Liver (tissue), 9 donors: ENCODE data around the gene ANAPC5. TPM values are rescaled to one million over a fixed set of nuclear protein-coding genes. Genes with fewer than 3 reads are reported as not detected.
"Not testable (repeated sequence)": the region's sequence is repeated elsewhere in the genome, so short reads cannot be mapped to it uniquely, and the experiment has no call there.

ENCODE experiments used
- DNase-seq: peaks from one replicate; pipeline ENCODE4 v3.0.0-alpha.2; 2017; ENCODE audit warnings: low spot score
- H3K27ac ChIP-seq, 2 donors: one replicate each; pipeline ENCODE4 v1.7.0; 2013; ENCODE audit warnings: inconsistent platforms in 2 of 2, low read length in 2 of 2, control low read depth in 1 of 2, low read depth in 1 of 2, mild to moderate bottlenecking in 1 of 2
- H3K27me3 ChIP-seq, 4 donors: one replicate each; pipeline versions ENCODE4 v1.6.1 to v1.7.0; 2013; ENCODE audit warnings: low read length in 3 of 4, inconsistent platforms in 1 of 4, mild to moderate bottlenecking in 1 of 4, moderate library complexity in 1 of 4; ENCODE audit not compliant: control insufficient read depth in 4 of 4, insufficient read depth in 4 of 4
- H3K36me3 ChIP-seq, 4 donors: one replicate each; pipeline versions ENCODE4 v1.6.1 to v1.7.0; 2013; ENCODE audit warnings: low read length in 3 of 4, mild to moderate bottlenecking in 3 of 4, low read depth in 1 of 4, moderate library complexity in 1 of 4; ENCODE audit not compliant: control insufficient read depth in 4 of 4, insufficient read depth in 3 of 4
- H3K4me1 ChIP-seq, 4 donors: one replicate each; pipeline versions ENCODE4 v1.6.1 to v1.7.0; 2013; ENCODE audit warnings: low read length in 3 of 4, mild to moderate bottlenecking in 3 of 4, moderate library complexity in 1 of 4; ENCODE audit not compliant: control insufficient read depth in 4 of 4, insufficient read depth in 4 of 4
- H3K4me3 ChIP-seq, 3 donors: one replicate each; pipeline versions ENCODE4 v1.6.1 to v1.7.0; 2013; ENCODE audit warnings: low read length in 3 of 3, control low read depth in 1 of 3, low read depth in 1 of 3, mild to moderate bottlenecking in 1 of 3
- H3K9ac ChIP-seq, 2 donors: one replicate each; pipeline ENCODE4 v1.7.0; 2013; ENCODE audit warnings: low read length in 2 of 2, mild to moderate bottlenecking in 2 of 2, moderate library complexity in 2 of 2, control low read depth in 1 of 2, low read depth in 1 of 2
- H3K9me3 ChIP-seq, 4 donors: one replicate each; pipeline versions ENCODE4 v1.6.1 to v1.7.0; 2013; ENCODE audit warnings: low read length in 3 of 4; ENCODE audit not compliant: control insufficient read depth in 4 of 4
- ATF3 ChIP-seq: IDR thresholded peaks from 2 replicates; pipeline ENCODE4 v1.6.1; 2016; ENCODE audit warnings: antibody characterized with exemption
- FOXA1 ChIP-seq: IDR thresholded peaks from 2 replicates; pipeline ENCODE4 v1.6.1; 2016; ENCODE audit warnings: antibody characterized with exemption
- GABPA ChIP-seq, 2 donors: IDR thresholded peaks in 1 of 2; conservative IDR thresholded peaks in 1 of 2; 2 replicates each; pipeline ENCODE4 v1.6.1; 2016; ENCODE audit warnings: antibody characterized with exemption in 2 of 2, mild to moderate bottlenecking in 1 of 2, moderate library complexity in 1 of 2
- HNF4A ChIP-seq, 2 donors: conservative IDR thresholded peaks; 2 replicates each; pipeline ENCODE4 v1.6.1; 2016; ENCODE audit warnings: antibody characterized with exemption in 2 of 2, mild to moderate bottlenecking in 2 of 2
- HNF4G ChIP-seq: IDR thresholded peaks from 2 replicates; pipeline ENCODE4 v1.6.1; 2016; ENCODE audit warnings: antibody characterized with exemption
- JUND ChIP-seq, 2 donors: IDR thresholded peaks; 2 replicates each; pipeline ENCODE4 v1.6.1; 2016; ENCODE audit warnings: antibody characterized with exemption in 2 of 2
- NR2F2 ChIP-seq: IDR thresholded peaks from 2 replicates; pipeline ENCODE4 v1.6.1; 2016; ENCODE audit warnings: antibody characterized with exemption
- RAD21 ChIP-seq, 2 donors: IDR thresholded peaks; 2 replicates each; pipeline ENCODE4 v1.6.1; 2016; ENCODE audit warnings: antibody characterized with exemption in 2 of 2, mild to moderate bottlenecking in 2 of 2
- RXRA ChIP-seq, 2 donors: IDR thresholded peaks; 2 replicates each; pipeline ENCODE4 v1.6.1; 2017 to 2018; ENCODE audit warnings: antibody characterized with exemption in 2 of 2, mild to moderate bottlenecking in 1 of 2
- YY1 ChIP-seq: IDR thresholded peaks from 2 replicates; pipeline ENCODE4 v1.6.1; 2016; ENCODE audit warnings: antibody characterized with exemption, mild to moderate bottlenecking
- ZBTB33 ChIP-seq: IDR thresholded peaks from 2 replicates; pipeline ENCODE4 v1.6.1; 2016; ENCODE audit warnings: antibody characterized with exemption
- WGBS: extraction: QIAGEN DNeasy Blood & Tissue Kit; methylation state at CpG from one replicate; pipeline ENCODE4 v1.1.7; 2013; 5-methylcytosine and 5-hydroxymethylcytosine counted together
- polyA plus RNA-seq, 2 donors: library from polyadenylated mRNA; stranded (reverse) in 1 of 2; unstranded in 1 of 2; fragments of 200-250 nt in 1 of 2; fragments of >200 nt in 1 of 2; fragmentation: Nextera tagmentation in 1 of 2; extraction: Ambion mirVana in 1 of 2; gene quantifications; one replicate each; pipeline versions ENCODE4 v1.2.1 to v1.2.3, GENCODE V29; 2013 to 2015
- total RNA-seq, 2 donors: library from RNA; depleted of rRNA; stranded (reverse); fragments of >200 nt; gene quantifications; one replicate each; pipeline ENCODE4 v1.2.3, GENCODE V29; 2014
- donor health status: healthy.
- donor health status: healthy.
- donor health status: healthy.
- donor health status: healthy.
- donor health status: healthy.

ANAPC5 gene
- total and polyA plus RNA-seq, 4 donors: 44.1 to 111 (median 62.2) TPM

GRCh38 chr12:121283388-121283787 lies 68.8 kb downstream of the ANAPC5 start (continued):
- no peak for TF ChIP-seq GABPA (IDR thresholded peaks at IDR 0.05 in 1 of 2, conservative IDR thresholded peaks at IDR 0.05 in 1 of 2)
- TF ChIP-seq JUND (IDR thresholded peaks at IDR 0.05): no peak
- no peak for TF ChIP-seq NR2F2
- TF ChIP-seq ATF3: no peak

GRCh38 chr12:121282910-121283309 lies 69.3 kb downstream of the ANAPC5 start:
- H3K9me3 ChIP-seq, H3K36me3 ChIP-seq, H3K9ac ChIP-seq, H3K27ac ChIP-seq, H3K4me3 ChIP-seq, H3K27me3 ChIP-seq: not testable (repeated sequence)
- H3K4me1 ChIP-seq: peaks cover 0 to 18% (median 13%) of the 10 kb centered on the region in 4 donors
- 95% methylated on average over 11 of the region's 11 CpGs for WGBS
- DNase-seq: peak; percentile 40

GRCh38 chr12:121282072-121282742 lies 70.0 kb downstream of the ANAPC5 start:
- peaks cover 0 to 18% (median 13%) of the 10 kb centered on the region in 4 donors for H3K4me1 ChIP-seq
- no peak overlapping the region for H3K4me3 ChIP-seq
- peak overlapping the region; percentile 10 to 13 for H3K27ac ChIP-seq
- H3K9ac ChIP-seq: no peak overlapping the region
- WGBS: 83% methylated on average over 10 of the region's 10 CpGs
- no peak for DNase-seq
- TF ChIP-seq RAD21 (IDR thresholded peaks at IDR 0.05) (no peak), NR2F2 (peak; percentile 39)
- H3K36me3 ChIP-seq: no peaks in the 10 kb centered on the region
- H3K9me3 ChIP-seq: no peaks in the 10 kb centered on the region
- H3K27me3 ChIP-seq: no peaks in the 10 kb centered on the region

- not testable (repeated sequence) for H3K4me3 ChIP-seq, H3K27me3 ChIP-seq, DNase-seq, H3K9ac ChIP-seq, H3K36me3 ChIP-seq, H3K9me3 ChIP-seq, H3K27ac ChIP-seq
- WGBS: 96% methylated on average over 14 of the region's 14 CpGs
- peaks cover 0 to 18% (median 13%) of the 10 kb centered on the region in 4 donors for H3K4me1 ChIP-seq
These were observed 71.1 kb downstream of the ANAPC5 start for GRCh38 chr12:121281116-121281515.

- H3K4me3 ChIP-seq, H3K27me3 ChIP-seq, H3K9ac ChIP-seq, H3K36me3 ChIP-seq, H3K27ac ChIP-seq, H3K9me3 ChIP-seq, DNase-seq: not testable (repeated sequence)
- WGBS: 93% methylated on average over 11 of the region's 11 CpGs
- H3K4me1 ChIP-seq: peaks cover 0 to 18% (median 13%) of the 10 kb centered on the region in 4 donors
These were observed 71.7 kb downstream of the ANAPC5 start for GRCh38 chr12:121280531-121280930.

GRCh38 chr12:121279507-121279915 lies 72.7 kb downstream of the ANAPC5 start:
- Histone ChIP-seq H3K9me3 (no peaks in the 10 kb centered on the region), H3K9ac (no peak overlapping the region), H3K4me1 (peaks cover 0 to 13% (median 10%) of the 10 kb centered on the region in 4 donors), H3K27me3 (no peaks in the 10 kb centered on the region), H3K4me3 (no peak overlapping the region), H3K27ac (peak overlapping the region; percentile 70), H3K36me3 (no peaks in the 10 kb centered on the region)
- no peak for DNase-seq
- TF ChIP-seq RXRA (IDR thresholded peaks at IDR 0.05) (peak in 1 of 2 donors; percentile 39), YY1 (peak; percentile 16), HNF4G (no peak), FOXA1 (no peak), ZBTB33 (no peak), HNF4A (conservative IDR thresholded peaks at IDR 0.05) (no peak), GABPA (IDR thresholded peaks at IDR 0.05 in 1 of 2, conservative IDR thresholded peaks at IDR 0.05 in 1 of 2) (no peak), ATF3 (no peak)
- WGBS: 48% methylated on average over 10 of the region's 10 CpGs
